Measurements from ENCODE around the gene ATG5. TPM values are rescaled to one million over a fixed set of nuclear protein-coding genes. Genes with fewer than 3 reads are reported as not detected.
A peak's percentile ranks its signal among the peaks of the same experiment; 100 is the strongest.

The ATG5 gene
- total RNA-seq, 1 experiment from 2014 or later, result 44.9 TPM

GRCh38 chr6:106183430-106183829, 142.1 kb downstream of the ATG5 start:
- no peak for DNase-seq (ENCODE audit: low read depth)

- no peak for DNase-seq (ENCODE audit: low read depth)
Observed at GRCh38 chr6:106182455-106182854, 143.1 kb downstream of the ATG5 start.

DNA sequence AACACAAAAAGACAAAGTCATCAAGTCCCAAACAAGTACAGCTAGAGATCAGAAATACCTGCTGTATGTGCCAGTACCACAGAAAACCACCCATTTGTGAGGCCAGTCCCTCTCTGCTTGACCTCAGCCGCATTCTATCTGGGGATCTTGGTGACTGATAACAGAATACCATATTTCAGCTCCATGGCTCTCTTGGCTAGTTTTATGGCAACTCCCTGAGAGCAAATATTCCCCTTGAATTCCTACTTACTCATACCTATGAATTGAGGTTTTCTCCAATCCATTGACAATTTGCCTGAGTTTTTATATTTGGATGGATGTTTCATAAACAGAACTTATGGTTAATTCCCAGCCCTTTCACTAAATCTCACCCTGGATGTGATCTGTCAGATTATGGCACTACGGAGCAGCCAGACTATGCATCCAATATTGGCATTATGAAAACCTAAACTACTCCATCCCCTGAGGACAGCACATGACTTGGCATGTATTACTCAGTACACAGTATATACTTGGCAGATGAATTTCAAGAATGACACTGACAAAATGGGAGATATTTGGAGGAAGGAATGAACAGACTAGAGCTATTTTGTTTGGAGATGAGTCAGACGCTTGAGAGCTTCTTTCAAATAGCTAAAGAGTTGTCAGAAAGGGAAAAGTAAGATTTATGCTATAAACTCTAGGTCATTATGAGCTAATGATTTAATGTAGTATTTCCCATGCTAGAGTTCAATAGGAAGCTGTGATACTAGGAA, 143.7 kb downstream of the ATG5 start:
- DNase-seq (ENCODE audit: low read depth), result peak; percentile 78

- no peak for DNase-seq (ENCODE audit: low read depth)
Observed at GRCh38 chr6:106180208-106180607, 145.4 kb downstream of the ATG5 start.

- DNase-seq (ENCODE audit: low read depth), result no peak
Observed at GRCh38 chr6:106178900-106179299, 146.7 kb downstream of the ATG5 start.

- no peak for DNase-seq (ENCODE audit: low read depth)
Observed at GRCh38 chr6:106177786-106178185, 147.8 kb downstream of the ATG5 start.

- no peak for DNase-seq (ENCODE audit: low read depth)
Observed at GRCh38 chr6:106173124-106173879, 152.3 kb downstream of the ATG5 start.

DNA sequence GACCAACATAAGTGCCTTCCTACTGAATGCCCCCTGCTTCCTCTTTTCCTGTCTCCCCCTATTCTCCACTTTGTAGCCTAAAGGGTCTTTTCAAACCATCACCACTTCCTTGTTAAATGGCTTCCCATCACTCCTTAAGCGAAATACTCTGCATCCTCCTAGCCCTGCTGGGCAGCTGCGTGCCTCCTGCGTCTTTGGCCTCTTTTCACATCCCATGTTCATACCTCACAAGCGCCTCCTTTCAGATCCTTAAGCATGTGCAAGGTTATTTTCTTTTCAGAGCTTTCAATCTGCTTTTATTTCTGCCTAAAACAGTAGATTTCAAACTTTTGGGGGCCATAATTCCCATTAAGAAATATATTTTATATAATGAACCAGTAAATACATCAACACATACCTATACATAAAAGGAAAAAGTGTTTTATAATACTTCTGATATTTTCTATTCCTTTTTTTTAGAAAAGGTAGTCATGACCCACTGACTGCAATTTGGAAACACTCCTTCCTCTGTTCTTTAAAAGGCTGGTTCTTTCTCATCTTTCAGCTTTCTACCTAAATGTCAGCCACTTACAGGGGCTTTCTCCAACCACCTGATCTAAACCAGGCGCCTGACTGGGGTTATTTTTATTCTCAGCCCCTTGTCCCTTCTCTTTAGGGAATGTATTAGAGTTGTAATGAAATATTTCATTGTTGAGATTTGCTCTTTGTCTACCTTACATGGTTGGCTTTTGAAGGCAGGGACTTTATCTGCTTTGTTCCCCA, 155.3 kb downstream of the ATG5 start:
- no peak for DNase-seq (ENCODE audit: low read depth)

GRCh38 chr6:106169517-106169916, 156.0 kb downstream of the ATG5 start:
- no peak for DNase-seq (ENCODE audit: low read depth)

DNA sequence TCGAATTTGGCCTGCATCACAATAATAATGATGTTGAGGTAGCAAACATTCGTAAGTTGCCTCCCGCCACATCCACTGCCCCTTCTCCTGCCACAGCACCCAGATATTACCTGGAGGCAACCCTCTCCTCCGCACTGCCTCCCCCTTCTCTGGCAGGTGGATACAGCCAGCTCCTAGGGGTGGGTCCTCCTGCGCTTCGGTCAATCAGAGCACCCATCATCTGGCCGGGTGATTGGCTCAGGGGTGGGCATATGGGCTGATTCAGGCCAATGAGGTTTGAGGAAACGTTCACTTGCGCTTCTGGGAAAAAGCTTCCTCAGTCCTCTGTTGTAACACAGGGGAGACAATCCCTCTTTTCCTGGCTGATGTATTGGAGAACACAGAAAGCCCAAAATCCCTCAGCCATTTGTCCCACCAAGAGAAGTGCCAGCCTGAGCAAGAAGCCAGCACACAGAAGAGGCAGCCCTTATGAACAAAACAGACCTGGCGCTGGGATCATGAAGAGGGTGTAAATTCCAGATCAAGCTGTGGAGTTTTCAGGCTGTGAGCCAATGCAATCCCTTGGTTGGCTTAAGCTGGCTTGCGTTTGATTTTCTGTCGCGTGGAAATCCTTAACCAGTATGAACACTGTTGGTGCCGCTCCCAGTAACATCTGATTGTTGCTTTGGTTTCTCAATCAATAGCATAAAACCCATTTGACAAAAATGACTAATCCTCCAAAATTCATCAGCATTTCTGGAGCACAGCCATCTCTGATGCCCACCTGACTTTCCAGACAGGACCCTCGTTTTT, 157.3 kb downstream of the ATG5 start:
- DNase-seq (ENCODE audit: low read depth), result no peak

DNA sequence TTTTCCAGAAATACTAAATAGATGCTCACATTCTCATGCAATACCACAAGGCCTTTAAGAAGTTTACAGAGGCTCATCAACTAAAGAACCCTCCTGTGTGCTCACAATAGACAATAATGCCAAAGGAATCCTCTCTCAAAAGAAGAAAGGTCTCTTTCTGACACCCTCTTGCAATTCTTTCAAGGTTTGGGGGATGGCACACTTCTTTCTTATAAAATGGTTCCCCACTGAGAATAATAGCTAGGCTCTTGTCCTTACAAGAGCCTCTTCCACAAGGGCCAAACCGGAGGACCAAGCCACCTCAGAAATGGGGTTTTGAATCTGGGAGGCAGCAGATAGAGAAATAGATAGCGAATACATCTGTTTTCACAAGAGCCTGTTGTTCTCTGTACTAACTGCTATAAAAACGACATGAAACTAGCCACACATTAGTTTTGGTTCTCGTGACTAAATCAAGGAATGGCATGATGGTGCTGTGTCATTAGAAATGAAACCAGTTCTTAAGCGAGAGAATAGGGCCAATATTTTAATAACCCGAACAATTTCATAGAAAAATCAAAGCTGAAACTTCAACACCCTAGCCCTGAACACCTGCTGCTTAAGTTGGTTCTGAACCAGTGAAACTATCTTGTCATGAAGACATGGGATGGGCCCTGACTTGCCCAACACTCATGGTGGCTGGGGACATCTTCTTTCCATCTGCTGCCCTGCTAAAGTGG, 158.3 kb downstream of the ATG5 start:
- no peak for DNase-seq (ENCODE audit: low read depth)

DNA sequence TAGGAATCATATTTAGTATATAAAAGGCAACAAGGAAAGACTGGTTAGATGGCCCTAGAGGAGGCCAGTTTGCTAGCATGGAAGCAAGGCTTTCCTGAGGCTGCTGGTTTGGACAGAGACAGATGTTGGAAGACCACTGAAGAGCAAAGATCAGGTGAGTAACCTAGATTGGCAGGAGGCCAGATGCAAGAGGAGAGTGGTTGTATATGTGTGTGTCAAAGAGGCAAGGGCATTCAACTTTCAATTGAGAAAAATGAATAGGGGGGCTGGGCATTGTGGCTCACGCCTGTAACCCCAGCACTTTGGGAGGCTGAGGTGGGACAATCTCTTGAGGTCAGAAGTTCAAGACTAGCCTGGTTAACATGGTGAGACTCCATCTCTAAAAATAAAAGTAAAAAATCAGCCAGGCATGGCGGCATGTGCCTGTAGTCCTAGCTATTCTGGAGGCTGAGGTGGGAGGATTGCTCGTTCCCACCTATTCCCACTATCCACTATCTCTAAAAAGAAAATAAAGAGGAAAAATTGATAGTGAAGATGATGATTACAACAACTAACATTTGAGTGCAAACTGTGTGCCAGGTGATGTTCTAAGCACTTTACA, 159.6 kb downstream of the ATG5 start:
- DNase-seq (ENCODE audit: low read depth), result peak; percentile 72

DNA sequence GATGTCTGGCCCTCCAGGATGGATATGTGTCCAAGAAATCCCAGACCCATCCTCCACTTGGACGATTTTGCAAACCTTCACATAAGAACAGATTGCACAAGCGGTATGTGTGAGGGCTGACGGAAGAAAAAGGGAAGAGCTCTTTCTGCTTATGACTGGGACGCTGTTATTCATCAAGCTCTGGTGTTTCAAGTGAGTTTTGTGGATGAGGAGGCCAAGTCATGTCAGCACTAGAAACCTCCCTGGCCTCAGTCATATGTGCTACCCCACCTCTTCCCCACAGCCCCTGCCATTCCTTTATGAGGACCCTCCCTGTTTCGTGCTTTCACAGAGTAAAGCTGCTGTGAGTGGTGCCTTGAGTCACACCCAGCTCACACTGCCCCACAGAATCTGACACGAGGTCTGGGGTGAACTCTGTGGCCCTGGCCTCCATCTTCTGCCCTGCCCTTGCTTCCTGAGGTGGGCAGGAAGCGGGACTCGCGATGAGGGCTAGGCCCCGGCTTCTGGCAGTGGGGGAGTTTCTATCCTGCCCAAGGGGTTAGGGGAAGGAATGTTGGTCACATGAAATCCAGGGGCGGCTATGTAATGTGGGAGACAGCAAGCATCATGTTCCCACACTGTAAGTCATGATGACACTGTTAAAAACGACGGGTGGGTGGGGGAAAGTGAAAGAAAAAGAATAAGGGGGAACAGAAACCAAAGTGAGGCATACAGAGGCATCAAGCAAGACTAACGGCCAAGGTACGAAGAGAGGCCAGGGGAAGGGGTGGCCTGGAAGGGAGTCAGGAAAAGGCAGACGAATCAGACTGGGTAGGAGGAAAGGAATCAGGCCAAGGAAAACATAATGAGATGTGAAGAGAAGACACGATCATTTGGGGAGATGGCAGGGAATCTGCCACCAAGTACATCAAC, 161.3 kb downstream of the ATG5 start:
- DNase-seq (ENCODE audit: low read depth), result no peak

DNA sequence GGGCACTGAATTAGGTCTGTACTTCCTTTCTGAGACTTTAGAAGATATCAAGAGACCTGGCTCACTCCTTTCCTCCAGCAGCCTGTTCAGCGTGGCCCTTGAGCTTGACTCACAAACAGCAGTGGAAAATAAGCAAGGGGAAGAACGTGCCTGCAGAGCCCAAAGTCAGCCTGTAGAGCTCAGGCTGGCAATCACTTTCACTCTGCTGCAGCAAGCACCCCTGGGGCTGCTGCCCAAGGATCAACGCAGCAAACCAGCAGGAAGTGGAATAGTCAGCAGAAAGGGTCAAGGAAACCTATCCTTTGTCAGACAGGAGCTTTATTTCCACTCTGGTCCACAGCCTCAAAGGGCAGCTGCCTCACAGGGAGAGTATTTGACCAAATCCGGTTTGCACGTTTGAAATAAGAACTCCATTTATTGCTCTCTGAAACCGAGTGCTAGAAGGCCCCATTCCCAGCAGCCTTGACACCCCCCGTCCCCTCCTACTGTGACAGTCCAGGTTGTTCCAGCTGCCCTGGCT, 162.1 kb downstream of the ATG5 start:
- peak; percentile 47 for DNase-seq (ENCODE audit: low read depth)

DNA sequence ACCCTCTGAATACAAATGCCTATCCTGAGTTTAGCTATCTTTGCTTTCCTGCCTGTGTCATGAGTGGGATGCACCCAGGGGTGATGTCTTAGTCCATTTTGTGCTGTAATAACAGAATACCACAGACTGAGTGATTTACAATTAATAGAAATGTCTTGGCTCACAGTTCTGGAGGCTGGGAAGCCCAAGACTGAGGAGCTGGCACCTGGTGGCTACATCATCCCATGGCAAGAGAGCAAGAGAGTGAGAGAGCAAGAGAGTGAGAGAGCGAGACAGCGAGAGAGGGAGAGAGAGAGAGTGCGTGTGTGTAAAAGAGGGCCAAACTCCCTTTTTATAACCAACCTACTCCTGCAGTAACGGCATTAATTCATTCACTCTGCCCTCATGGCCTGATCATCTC, 162.6 kb downstream of the ATG5 start:
- no peak for DNase-seq (ENCODE audit: low read depth)

DNA sequence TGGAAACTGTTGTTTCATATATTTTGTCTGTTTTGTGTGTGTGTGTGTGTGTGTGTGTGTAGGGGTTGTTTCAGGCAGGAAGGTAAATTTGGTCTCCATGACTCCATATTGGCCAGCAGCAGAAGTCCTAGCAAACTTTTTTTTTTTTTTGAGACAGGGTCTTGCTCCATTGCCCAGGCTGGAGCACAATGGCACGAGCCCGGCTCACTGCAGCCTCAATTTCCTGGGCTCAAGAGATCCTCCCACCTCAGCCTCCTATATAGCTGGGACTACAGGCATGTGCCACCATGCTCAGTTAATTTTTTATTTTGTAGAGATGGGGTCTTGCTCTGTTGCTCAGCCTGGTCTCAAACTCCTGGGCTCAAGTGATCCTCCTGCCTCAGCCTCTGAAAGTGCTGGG, 163.7 kb downstream of the ATG5 start:
- no peak for DNase-seq (ENCODE audit: low read depth)

DNA sequence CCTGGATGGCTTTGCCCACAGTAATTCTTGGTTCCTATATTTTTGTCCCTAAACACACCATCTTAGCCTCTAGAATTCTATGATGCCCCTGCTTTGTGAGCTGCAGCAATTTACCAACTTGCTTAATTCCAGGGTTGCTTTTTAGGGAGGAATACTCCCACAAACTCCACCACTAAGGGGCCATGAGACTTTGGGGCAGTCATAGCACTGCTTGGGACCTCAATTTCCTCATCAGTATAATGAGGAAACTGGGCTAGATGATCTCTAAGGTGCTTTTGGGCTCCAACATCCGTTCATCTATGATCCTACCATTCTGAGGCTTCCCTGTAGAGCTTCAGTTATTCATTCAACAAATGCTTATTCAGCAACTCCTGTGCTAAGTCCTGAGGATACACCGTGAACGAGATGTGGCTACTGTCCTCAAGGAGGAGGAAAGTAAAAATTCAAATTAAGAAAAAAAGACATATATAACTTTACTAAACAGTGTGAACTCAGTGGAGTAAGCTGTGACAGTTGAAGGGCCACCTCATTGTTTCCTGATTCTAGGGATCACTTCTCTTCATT, 164.2 kb downstream of the ATG5 start:
- no peak for DNase-seq (ENCODE audit: low read depth)

DNA sequence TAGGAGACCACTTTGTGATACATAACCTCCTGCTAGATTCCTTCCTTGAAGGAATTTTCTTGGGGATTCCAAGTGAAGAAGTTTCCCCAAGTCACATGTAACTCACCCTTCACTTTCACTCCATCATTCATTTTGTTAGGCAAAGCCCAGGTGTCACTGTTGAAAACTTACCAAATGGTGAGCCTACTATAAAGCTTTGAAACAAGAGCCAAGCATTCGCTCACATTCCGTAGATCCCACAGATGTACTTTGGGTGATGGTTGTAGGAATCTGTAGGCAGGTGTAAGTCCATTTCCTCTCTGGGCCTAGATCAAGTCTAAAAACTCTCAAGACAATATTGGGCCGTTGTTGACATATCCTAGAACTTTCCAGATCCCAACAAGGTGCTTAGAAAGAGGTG, 165.4 kb downstream of the ATG5 start:
- DNase-seq (ENCODE audit: low read depth), result no peak

DNA sequence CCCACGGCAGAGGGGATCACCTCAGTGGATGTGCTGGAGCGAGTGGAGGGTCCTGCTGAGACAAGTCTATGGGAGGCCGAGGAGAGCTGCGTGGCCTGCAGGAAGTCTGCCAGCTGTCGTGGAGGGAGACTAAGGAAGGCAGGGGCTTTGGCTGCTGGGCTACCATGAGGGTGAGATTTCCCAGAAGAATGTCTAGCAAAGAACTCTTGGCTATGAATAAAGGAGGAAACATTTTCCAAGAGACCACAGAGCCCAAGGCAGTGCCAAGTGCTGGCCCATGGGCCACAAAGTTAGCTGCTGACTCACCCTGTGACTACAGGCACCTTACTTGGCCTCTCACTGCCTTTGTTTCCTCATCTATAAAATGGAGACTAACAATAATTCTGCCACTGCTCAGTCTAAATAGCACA, 166.0 kb downstream of the ATG5 start:
- peak; percentile 91 for DNase-seq (ENCODE audit: low read depth)
